Adipocyte (in vitro differentiated cells): ENCODE measurements around the gene ZNF28.
"Not testable (repeated sequence)": the region's sequence is repeated elsewhere in the genome, so short reads cannot be mapped to it uniquely, and the experiment has no call there.

Experiments used
- DNase-seq: peaks from one replicate; pipeline ENCODE4 v3.0.0-alpha.2; 2015; ENCODE audit warnings: low read depth
- H3K27me3 ChIP-seq: replicated peaks from 2 replicates; pipeline ENCODE4 v1.7.0; 2013; ENCODE audit warnings: mild to moderate bottlenecking, low read length, moderate library complexity; ENCODE audit not compliant: control insufficient read depth, insufficient read depth
- H3K36me3 ChIP-seq: 2 replicates; pipeline ENCODE4 v1.7.0; 2013; ENCODE audit warnings: low read length, mild to moderate bottlenecking, moderate library complexity; ENCODE audit not compliant: control insufficient read depth, insufficient read depth, severe bottlenecking
- H3K4me1 ChIP-seq: 2 replicates; pipeline ENCODE4 v1.7.0; 2013; ENCODE audit warnings: mild to moderate bottlenecking, low read length, moderate library complexity; ENCODE audit not compliant: control insufficient read depth, insufficient read depth
- H3K4me3 ChIP-seq: 2 replicates; pipeline ENCODE4 v1.7.0; 2013; ENCODE audit warnings: mild to moderate bottlenecking, low read length, moderate library complexity
- H3K9ac ChIP-seq: 2 replicates; pipeline ENCODE4 v1.7.0; 2013; ENCODE audit warnings: mild to moderate bottlenecking, low read length, moderate library complexity
- H3K9me3 ChIP-seq: 2 replicates; pipeline ENCODE4 v1.7.0; 2013; ENCODE audit warnings: mild to moderate bottlenecking, low read length, moderate library complexity; ENCODE audit not compliant: control insufficient read depth

Gene ZNF28

DNA sequence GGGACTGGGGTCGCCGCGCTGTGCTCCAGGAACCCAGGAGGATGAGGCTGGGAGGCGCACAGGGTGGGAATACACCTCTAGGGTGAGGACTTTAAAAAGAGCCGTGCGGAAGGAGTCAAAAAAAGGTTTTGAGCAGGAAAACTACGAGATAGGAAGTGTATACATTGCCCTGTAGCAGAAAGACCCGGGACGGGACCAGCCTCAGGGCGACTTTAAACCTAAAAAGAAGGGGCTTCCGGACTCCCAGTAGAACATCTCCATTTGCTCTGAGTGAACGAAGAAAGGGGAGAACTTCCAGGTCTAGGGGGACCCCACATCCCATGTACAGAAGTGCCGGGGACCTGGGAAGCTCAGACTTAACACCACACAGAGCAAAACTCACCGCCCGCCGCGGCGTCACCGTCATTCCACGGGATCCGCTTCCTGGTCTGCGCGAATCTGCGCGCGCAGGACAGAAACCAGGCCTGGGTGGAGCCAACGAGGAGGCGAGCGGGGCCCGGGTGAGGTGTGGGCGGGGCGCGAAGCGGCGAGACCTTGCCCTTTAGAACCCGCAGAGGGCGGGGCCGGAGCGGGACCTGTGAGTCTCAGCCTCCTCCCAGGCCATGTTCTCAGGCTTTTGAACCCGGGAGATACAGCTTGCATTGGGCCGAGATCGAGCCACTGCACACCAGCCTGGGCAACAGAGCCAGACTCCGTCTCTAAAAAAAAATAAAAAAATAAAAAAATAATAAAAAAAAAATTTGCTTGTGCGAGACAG lies at the start of gene ZNF28:
Gene ZNF28 (minus strand): TSS at position 430 of the 757 bp plus-strand sequence. CDS start 3,675 bp downstream, outside the sequence.
- H3K4me1 ChIP-seq, H3K9me3 ChIP-seq, H3K27me3 ChIP-seq: not testable (repeated sequence)
- H3K4me3 ChIP-seq, result peak within 1 kb of the TSS; percentile 88
- peak; percentile 61 for DNase-seq
- H3K9ac ChIP-seq, result peak within 1 kb of the TSS; percentile 86
- H3K36me3 ChIP-seq, result peaks cover 10% of the 10 kb centered on the region

DNA sequence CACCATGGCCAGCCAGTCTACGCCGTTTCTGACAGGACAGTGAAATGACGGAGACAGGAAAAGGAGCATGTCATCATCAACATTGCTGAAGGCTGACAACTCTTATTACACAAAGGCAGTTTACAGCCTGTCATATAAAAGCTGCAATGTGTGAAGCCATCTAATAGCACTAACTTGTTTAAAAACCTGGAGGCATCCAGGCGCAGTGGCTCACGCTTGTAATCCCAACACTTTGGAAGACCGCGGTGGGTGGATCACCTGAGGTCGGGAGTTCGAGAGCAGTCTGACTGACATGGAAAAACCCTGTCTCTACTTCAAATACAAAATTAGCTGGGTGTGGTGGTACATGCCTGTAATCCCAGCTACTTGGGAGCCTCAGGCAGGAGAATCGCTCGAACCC lies 46.6 kb upstream of the ZNF28 start:
- H3K9ac ChIP-seq, H3K36me3 ChIP-seq, H3K4me3 ChIP-seq, H3K4me1 ChIP-seq, DNase-seq, H3K27me3 ChIP-seq, H3K9me3 ChIP-seq: not testable (repeated sequence)

DNA sequence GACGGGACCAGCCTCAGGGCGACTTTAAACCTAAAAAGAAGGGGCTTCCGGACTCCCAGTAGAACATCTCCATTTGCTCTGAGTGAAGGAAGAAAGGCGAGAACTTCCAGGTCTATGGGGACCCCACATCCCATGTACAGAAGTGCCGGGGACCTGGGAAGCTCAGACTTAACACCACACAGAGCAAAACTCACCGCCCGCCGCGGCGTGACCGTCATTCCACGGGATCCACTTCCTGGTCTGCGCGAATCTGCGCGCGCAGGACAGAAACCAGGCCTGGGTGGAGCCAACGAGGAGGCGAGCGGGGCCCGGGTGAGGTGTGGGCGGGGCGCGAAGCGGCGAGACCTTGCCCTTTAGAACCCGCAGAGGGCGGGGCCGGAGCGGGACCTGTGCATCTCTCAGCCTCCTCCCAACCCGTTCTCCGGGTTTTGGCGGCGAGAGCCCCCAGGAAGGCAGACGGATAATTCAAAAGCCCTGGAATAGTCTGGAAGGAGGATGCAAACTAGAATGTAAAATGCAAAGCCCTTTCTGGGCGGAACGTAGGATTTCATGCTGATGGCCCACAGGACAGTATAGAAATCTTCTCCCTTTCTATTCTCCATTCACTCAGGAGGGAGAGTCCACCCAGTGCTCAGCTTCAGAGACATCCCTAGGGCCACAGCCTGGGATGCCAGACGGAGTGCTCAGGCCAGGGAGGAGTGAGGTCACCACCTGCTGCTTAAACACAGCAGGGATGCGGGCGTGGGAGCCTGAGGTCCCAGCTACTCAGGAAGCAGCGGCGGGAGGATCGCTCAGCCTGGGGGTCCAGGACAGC lies 36.2 kb upstream of the ZNF28 start, which contains the start of gene ZNF468:
Gene ZNF468 (minus strand): TSS at position 242 of the 814 bp plus-strand sequence. CDS start 3,347 bp downstream, outside the sequence.
- H3K4me1 ChIP-seq, H3K27me3 ChIP-seq: not testable (repeated sequence)
- H3K9ac ChIP-seq, result peak within 1 kb of the TSS; percentile 89
- H3K9me3 ChIP-seq, result peaks cover 12% of the 10 kb centered on the region
- H3K4me3 ChIP-seq, result peak within 1 kb of the TSS; percentile 90
- DNase-seq, result peak; percentile 82
- peaks cover 13% of the 10 kb centered on the region for H3K36me3 ChIP-seq

DNA sequence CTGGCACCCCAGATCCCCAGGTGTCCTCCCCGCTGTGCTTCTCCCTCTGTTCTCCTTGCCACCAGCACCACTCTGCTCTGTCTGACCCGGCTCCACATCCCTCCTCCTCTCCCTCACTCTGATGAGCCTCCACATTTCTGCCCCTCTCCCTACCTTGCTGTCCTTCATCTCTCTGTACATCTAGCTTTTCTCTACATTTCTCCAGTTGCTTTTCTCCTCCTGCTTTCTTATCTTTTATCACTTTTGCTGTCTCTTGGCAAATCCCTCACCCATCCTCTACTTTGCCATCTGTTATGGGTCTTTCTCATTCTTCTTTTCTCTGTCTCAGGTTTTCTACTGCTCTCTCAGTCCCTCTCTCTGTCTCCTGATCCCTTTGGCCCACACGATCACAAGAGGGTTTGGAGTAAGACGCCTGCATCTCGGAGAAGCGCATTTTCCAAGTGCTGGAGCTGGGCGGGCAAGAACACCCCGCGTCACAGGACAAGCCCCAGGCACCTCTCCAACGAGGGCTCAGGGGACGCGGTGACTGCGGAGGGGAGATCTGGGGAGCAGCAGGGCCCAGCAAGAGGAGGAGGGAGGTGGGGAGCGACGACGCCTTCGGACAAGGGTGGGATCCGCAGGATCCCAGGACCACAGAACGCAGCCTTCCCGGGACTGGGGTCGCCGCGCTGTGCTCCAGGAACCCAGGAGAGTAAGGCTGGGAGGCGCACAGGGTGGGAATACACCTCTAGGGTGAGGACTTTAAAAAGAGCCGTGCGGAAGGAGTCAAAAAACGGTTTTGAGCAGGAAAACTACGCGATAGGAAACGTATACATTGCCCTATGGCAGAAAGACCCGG lies 35.3 kb upstream of the ZNF28 start:
- Histone ChIP-seq H3K9ac (peak overlapping the region; percentile 89), H3K36me3 (peaks cover 21% of the 10 kb centered on the region), H3K4me3 (peak overlapping the region; percentile 90)
- H3K27me3 ChIP-seq, H3K4me1 ChIP-seq, H3K9me3 ChIP-seq: not testable (repeated sequence)
- DNase-seq, result peak; percentile 36

DNA sequence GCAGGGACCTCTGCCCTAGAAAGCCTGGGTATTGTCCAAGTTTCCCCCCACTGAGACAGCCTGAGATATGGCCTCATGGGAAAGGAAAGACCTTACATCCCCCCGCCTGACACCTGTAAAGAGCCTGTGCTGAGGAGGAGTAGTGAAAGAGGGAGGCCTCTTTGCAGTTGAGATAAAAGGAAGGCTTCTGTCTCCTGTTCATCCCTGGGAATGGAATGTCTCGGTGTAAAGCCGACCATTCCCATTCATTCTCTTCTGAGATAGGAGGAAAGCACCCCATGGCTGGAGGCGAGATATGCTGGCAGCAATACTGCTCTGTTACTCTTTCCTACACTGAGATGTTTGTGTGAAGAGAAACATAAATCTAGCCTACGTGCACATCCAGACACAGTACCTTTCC lies 25.9 kb upstream of the ZNF28 start:
- not testable (repeated sequence) for H3K9ac ChIP-seq, H3K4me1 ChIP-seq, DNase-seq, H3K4me3 ChIP-seq, H3K27me3 ChIP-seq
- Histone ChIP-seq H3K9me3 (peaks cover 58% of the 10 kb centered on the region), H3K36me3 (peaks cover 94% of the 10 kb centered on the region)

DNA sequence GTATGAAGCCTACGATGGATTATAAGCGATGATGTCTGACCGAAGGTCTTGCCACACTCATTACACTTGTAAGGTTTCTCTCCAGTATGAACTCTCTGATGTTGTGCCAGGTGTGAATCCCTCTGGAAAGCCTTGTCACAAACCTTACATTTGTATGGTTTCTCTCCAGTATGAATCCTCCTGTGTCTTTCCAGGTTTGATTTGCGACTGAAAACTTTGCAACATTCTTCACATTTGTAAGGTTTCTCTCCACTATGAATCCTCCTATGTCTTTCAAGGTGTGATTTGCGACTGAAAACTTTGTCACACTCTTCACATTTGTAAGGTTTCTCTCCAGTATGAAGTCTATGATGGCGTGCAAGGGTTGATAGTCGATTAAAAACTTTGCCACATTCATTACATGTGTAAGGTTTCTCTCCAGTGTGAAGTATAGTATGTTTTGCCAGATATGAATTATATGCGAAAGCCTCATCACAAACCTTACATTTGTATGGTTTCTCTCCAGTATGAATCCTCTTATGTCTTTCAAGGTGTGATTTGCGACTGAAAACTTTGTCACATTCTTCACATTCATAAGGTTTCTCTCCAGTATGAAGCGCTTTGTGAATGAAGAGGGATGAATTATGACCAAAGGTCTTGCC lies 19.5 kb upstream of the ZNF28 start:
- peaks cover 86% of the 10 kb centered on the region for H3K36me3 ChIP-seq
- H3K4me3 ChIP-seq, result peak overlapping the region; percentile 62

DNA sequence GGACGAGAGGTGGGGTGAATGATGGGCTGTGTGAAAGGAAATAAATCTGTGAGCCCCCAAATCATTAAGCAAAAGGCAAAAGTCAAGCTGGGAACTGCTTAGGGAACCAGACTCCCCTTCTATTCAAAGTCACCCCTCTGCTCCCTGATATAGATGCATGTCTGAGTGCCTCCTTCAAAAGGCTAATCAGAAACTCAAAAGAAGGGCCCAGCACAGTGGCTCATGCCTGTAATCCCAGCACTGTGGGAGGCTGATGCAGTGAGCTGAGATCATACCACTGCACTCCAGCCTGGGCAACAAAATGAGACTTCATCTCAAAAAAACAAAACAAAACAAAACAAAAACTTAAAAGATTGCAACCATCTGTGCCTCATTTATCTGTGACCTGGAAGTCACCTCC lies 12.9 kb upstream of the ZNF28 start:
- peaks cover 24% of the 10 kb centered on the region for H3K36me3 ChIP-seq
- H3K4me3 ChIP-seq, H3K4me1 ChIP-seq, DNase-seq, H3K27me3 ChIP-seq, H3K9ac ChIP-seq: not testable (repeated sequence)
- peaks cover 38% of the 10 kb centered on the region for H3K9me3 ChIP-seq

More for the DNA sequence above, 19.5 kb upstream of the ZNF28 start:
- DNase-seq, H3K4me1 ChIP-seq, H3K9ac ChIP-seq, H3K27me3 ChIP-seq: not testable (repeated sequence)
- peaks cover 99% of the 10 kb centered on the region for H3K9me3 ChIP-seq

DNA sequence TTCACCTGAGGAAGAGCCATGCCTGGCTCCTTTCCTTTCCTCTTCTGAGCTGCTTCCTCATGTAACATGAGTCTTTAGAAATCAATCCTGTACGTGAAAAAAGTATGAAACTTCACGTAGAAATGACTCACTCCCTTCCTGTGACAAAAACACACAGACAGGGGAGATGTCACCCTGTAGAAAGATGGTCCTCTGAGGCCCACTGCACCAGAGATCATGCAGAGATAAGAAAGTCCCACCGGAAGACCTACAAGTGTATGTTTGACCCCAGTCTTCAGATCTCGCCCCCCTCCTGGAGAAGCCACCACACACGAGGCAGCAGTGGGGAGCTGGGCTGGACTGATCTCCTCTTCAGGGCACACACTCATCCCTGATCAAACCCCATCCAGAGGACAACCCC lies 12.1 kb upstream of the ZNF28 start:
- H3K4me3 ChIP-seq, H3K4me1 ChIP-seq, H3K27me3 ChIP-seq, DNase-seq, H3K9ac ChIP-seq: not testable (repeated sequence)
- Histone ChIP-seq H3K9me3 (peaks cover 30% of the 10 kb centered on the region), H3K36me3 (peaks cover 19% of the 10 kb centered on the region)

DNA sequence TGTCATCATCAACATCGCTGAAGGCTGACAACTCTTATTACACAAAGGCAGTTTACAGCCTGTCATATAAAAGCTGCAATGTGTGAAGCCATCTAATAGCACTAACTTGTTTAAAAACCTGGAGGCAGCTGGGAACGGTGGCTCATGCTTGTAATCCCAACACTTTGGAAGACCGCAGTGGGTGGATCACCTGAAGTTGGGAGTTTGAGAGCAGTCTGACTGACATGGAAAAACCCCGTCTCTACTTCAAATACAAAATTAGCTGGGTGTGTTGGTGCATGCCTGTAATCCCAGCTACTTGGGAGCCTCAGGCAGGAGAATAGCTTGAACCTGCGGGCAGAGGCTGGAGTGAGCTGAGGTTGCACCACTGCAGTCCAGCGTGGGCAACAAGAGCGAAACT lies 8.4 kb upstream of the ZNF28 start:
- H3K9me3 ChIP-seq, H3K4me1 ChIP-seq, H3K4me3 ChIP-seq, H3K36me3 ChIP-seq, H3K27me3 ChIP-seq, H3K9ac ChIP-seq, DNase-seq: not testable (repeated sequence)

DNA sequence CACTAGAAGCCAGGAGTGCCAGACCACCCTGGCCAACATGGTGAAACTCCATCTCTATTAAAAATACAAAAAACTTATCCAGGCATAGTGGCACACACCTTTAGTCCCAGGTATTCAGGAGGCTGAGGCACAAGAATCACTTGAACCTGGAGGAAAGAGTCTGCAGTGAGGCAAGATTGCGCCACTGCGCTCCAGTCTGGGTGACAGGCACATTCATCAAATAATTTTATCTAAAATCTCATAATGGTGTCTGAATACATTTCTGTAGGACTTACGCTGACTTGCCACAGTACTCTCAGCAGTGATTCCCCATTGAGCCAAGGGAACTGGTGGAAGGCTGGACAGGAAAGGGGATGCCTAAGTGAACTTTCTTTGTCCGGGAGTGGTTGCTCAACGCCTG lies 4.3 kb upstream of the ZNF28 start:
- Histone ChIP-seq H3K9me3 (no peaks in the 10 kb centered on the region), H3K4me1 (no peaks in the 10 kb centered on the region), H3K27me3 (no peaks in the 10 kb centered on the region), H3K36me3 (no peaks in the 10 kb centered on the region), H3K9ac (no peak overlapping the region), H3K4me3 (no peak overlapping the region)
- no peak for DNase-seq
